K562 (cell line): ENCODE results near the gene DKC1. TPM values are rescaled to one million over a fixed set of nuclear protein-coding genes. Genes with fewer than 3 reads are reported as not detected.

Experiments
- ATAC-seq: fragments of 200-7000 bp; cut with Tn5 transposase; 3 replicates; pipeline ENCODE4 v1.9.1; 2020; ENCODE audit warnings: moderate library complexity
- BruUV-seq: library from RNA; stranded (reverse); fragments of 400-500 nt; replicated peaks from 2 replicates; lab custom pipeline; 2021; lab: Mats Ljungman, UMichigan
- CTCF ChIA-PET: fragments of 300-600 bp; formaldehyde crosslinking; extraction: SDS; loops from one replicate; lab custom pipeline; 2021; ENCODE audit warnings: low intra/inter-chr PET ratio; lab: Yijun Ruan, JAX
- POLR2A ChIA-PET: fragments of 300-600, 350-650 bp; sonication (Branson Sonifier 250); formaldehyde crosslinking; extraction: SDS; loops from one replicate; lab custom pipeline; 2021; ENCODE audit warnings: antibody characterized with exemption, inconsistent platforms; lab: Yijun Ruan, JAX
- DNase-seq, 4 experiments: peaks; one replicate each; pipeline versions ENCODE4 v3.0.0 to v3.0.0-alpha.2; 2011 to 2018; ENCODE audit warnings: low spot score in 3 of 4, mixed read lengths in 3 of 4; ENCODE audit errors: extremely low read depth in 1 of 4
- FAIRE-seq: peaks from 2 replicates; lab custom pipeline; 2011; peaks lifted over from hg19 to GRCh38; lab: Jason Lieb, UNC
- H2AFZ ChIP-seq: 2 replicates; pipeline ENCODE4 v1.6.0; 2011; ENCODE audit warnings: low read depth, low read length, control low read depth, inconsistent platforms
- H3K27ac ChIP-seq: fragments of 200-600 bp; 3 replicates; pipeline ENCODE4 v1.8.0; 2011; ENCODE audit warnings: low read depth, mild to moderate bottlenecking, control low read depth, inconsistent platforms, low read length, moderate library complexity, mixed read lengths; ENCODE audit errors: extremely low read depth
- H3K27me3 ChIP-seq, 2 experiments: fragments of 300-600 bp in 1 of 2; 2 replicates in 1 of 2; 3 replicates in 1 of 2; pipeline versions ENCODE4 v1.6.0 to v1.8.0; 2011; ENCODE audit warnings: inconsistent platforms in 2 of 2, low read length in 2 of 2, mild to moderate bottlenecking in 1 of 2, mixed read lengths in 1 of 2, moderate library complexity in 1 of 2; ENCODE audit not compliant: control insufficient read depth in 2 of 2, insufficient read depth in 2 of 2
- H3K36me3 ChIP-seq: fragments of 300-600 bp; 3 replicates; pipeline ENCODE4 v1.8.0; 2011; ENCODE audit warnings: mild to moderate bottlenecking, low read length, inconsistent platforms; ENCODE audit not compliant: control insufficient read depth, insufficient read depth
- H3K4me1 ChIP-seq, 2 experiments: fragments of 200-600 bp in 1 of 2; replicated peaks in 1 of 2; 2 replicates in 1 of 2; 3 replicates in 1 of 2; pipeline versions ENCODE4 v1.5.1 to v1.8.0; 2011; ENCODE audit warnings: inconsistent platforms in 2 of 2, low read length in 2 of 2, mild to moderate bottlenecking in 1 of 2, mixed read lengths in 1 of 2, moderate library complexity in 1 of 2; ENCODE audit not compliant: control insufficient read depth in 2 of 2, insufficient read depth in 2 of 2
- H3K4me2 ChIP-seq: 2 replicates; pipeline ENCODE4 v1.6.1; 2011; ENCODE audit warnings: low read length, control low read depth, inconsistent platforms, mixed read lengths; ENCODE audit not compliant: insufficient read depth
- H3K4me3 ChIP-seq: fragments of 200-600 bp; sonication (generic), shearing (Covaris generic); 2 replicates; pipeline ENCODE4 v1.5.1; 2016; ENCODE audit warnings: control low read depth, inconsistent platforms
- H3K79me2 ChIP-seq: fragments of 200-600 bp; 3 replicates; pipeline ENCODE4 v1.8.0; 2011; ENCODE audit warnings: low read length, inconsistent platforms; ENCODE audit not compliant: control insufficient read depth, insufficient read depth
- H3K9ac ChIP-seq, 2 experiments: 2 replicates each; pipeline versions ENCODE4 v1.6.0 to v1.6.1; 2011; ENCODE audit warnings: low read depth in 2 of 2, low read length in 2 of 2, control low read depth in 1 of 2, inconsistent platforms in 1 of 2, mild to moderate bottlenecking in 1 of 2, mixed read lengths in 1 of 2; ENCODE audit not compliant: insufficient read depth in 1 of 2
- H3K9me1 ChIP-seq: one replicate; pipeline ENCODE4 v1.6.0; 2011; ENCODE audit warnings: inconsistent platforms, mild to moderate bottlenecking, low read length, moderate library complexity; ENCODE audit not compliant: control insufficient read depth, insufficient read depth
- H3K9me3 ChIP-seq: replicated peaks from 2 replicates; pipeline ENCODE4 v1.5.1; 2011; ENCODE audit warnings: low read depth, low read length, inconsistent platforms; ENCODE audit not compliant: control insufficient read depth, insufficient read depth
- H4K20me1 ChIP-seq: replicated peaks from 2 replicates; pipeline ENCODE4 v1.6.1; 2011; ENCODE audit warnings: low read length, inconsistent platforms, mixed read lengths; ENCODE audit not compliant: control insufficient read depth, insufficient read depth
- C11orf30 ChIP-seq: fragments of 450-650 bp; IDR thresholded peaks from 2 replicates; pipeline ENCODE4 v1.6.1; 2016; ENCODE audit warnings: low read depth, mild to moderate bottlenecking
- CEBPB ChIP-seq: fragments of 450-650 bp; IDR thresholded peaks from 2 replicates; pipeline ENCODE4 v1.6.1; 2016; ENCODE audit warnings: missing genetic modification characterization, missing compliant biosample characterization
- CSDE1 ChIP-seq, 2 experiments: fragments of 450-650 bp; IDR thresholded peaks; 2 replicates each; pipeline ENCODE4 v1.6.1; 2016; ENCODE audit warnings: mild to moderate bottlenecking in 1 of 2
- DEAF1 ChIP-seq: fragments of 450-650 bp; formaldehyde crosslinking; IDR thresholded peaks from 2 replicates; pipeline ENCODE4 v1.4.0; 2020; ENCODE audit warnings: mild to moderate bottlenecking, moderate library complexity
- HMBOX1 ChIP-seq: sonication (generic); IDR thresholded peaks from 2 replicates; pipeline ENCODE4 v1.6.1; 2016
- MAFF ChIP-seq: IDR thresholded peaks from 2 replicates; pipeline ENCODE4 v1.6.1; 2012; ENCODE audit warnings: low read length, improper control_type of control experiment
- NFATC3 ChIP-seq: fragments of 450-650 bp; IDR thresholded peaks from 2 replicates; pipeline ENCODE4 v1.6.1; 2017; ENCODE audit warnings: mild to moderate bottlenecking
- NFE2 ChIP-seq: IDR thresholded peaks from 2 replicates; pipeline ENCODE4 v1.6.1; 2014; ENCODE audit warnings: antibody characterized with exemption, low read depth
- STAG1 ChIP-seq: sonication (generic); formaldehyde crosslinking; IDR thresholded peaks from 2 replicates; pipeline ENCODE4 v1.5.0; 2020; ENCODE audit warnings: missing genetic modification reagents, borderline replicate concordance
- TBP ChIP-seq: optimal IDR thresholded peaks from 2 replicates; pipeline ENCODE3; 2011; ENCODE audit warnings: low read depth, low read length, improper control_type of control experiment
- ZNF592 ChIP-seq: fragments of 450-650 bp; IDR thresholded peaks from 2 replicates; pipeline ENCODE4 v1.6.1; 2017; ENCODE audit warnings: antibody characterized with exemption, mild to moderate bottlenecking
- ZNF75A ChIP-seq: fragments of 450-650 bp; formaldehyde crosslinking; IDR thresholded peaks from 2 replicates; pipeline ENCODE4 v1.4.0; 2020; ENCODE audit warnings: mild to moderate bottlenecking
- WGBS: fragments of 100-300 bp; shearing (Covaris generic); methylation state at CpG from one replicate; pipeline ENCODE4 v1.1.6; 2016; ENCODE audit warnings: low coverage, mixed read lengths; ENCODE audit not compliant: insufficient coverage; ENCODE audit errors: missing lambda C conversion rate; 5-methylcytosine and 5-hydroxymethylcytosine counted together
- in situ Hi-C: fragments of 300-500 bp; cut with MboI; formaldehyde crosslinking; loops from 4 replicates; pipeline ENCODE4 v1.15.0; 2018; ENCODE audit warnings: inconsistent platforms, mixed read lengths
- intact Hi-C: fragments of 100-400 bp; cut with micrococcal nuclease; formaldehyde crosslinking; loops from 2 replicates; pipeline ENCODE4 v1.14.2; 2022
- polyA plus RNA-seq, 8 experiments: library from polyadenylated mRNA; depleted of rRNA in 4 of 8; stranded (reverse) in 5 of 8; unstranded in 3 of 8; fragments of >200 nt; fragmentation: Nextera tagmentation in 2 of 8; fragmentation: Illumina TruSeq in 1 of 8; extraction: Ambion mirVana in 2 of 8; extraction: Trizol in 1 of 8; gene quantifications; 2 replicates each; pipeline versions ENCODE4 v1.2.1 to v1.2.3, GENCODE V29; 2011 to 2014; ENCODE audit warnings: inconsistent platforms in 1 of 8, missing spikeins in 1 of 8
- total RNA-seq, 7 experiments: library from RNA; depleted of rRNA in 6 of 7; stranded (reverse); fragments of >200 nt in 6 of 7; fragmentation: Illumina TruSeq in 2 of 7; extraction: Trizol in 2 of 7; gene quantifications; 2 replicates each; pipeline versions ENCODE4 v1.2.1 to v1.2.3, GENCODE V29; 2011 to 2021; ENCODE audit warnings: low replicate concordance in 1 of 7
- TF ChIP-seq, protein P1 (sequence below), 2 experiments: fragments of 450-650 bp; conservative IDR thresholded peaks; 2 replicates each; pipeline ENCODE4 v1.6.1; 2017; ENCODE audit warnings: mild to moderate bottlenecking in 2 of 2, moderate library complexity in 2 of 2

The DKC1 gene
- total and polyA plus RNA-seq, 9 of the 15 experiments (the other 6 are each of a cell fraction or from before 2014, with no cell fraction given): 205 to 313 (median 219) TPM

GRCh38 chrX:154748712-154749339 lies 13.8 kb upstream of the DKC1 start:
- Histone ChIP-seq H3K9me3 (no peaks in the 10 kb centered on the region), H3K27me3 (no peaks in the 10 kb centered on the region), H2AFZ (peak overlapping the region; percentile 48), H3K36me3 (no peaks in the 10 kb centered on the region), H3K79me2 (peaks cover 64% of the 10 kb centered on the region), H3K4me3 (peak overlapping the region; percentile 69; the same call in 1 of the 2 replicates), H3K4me1 (peaks cover 20 to 29% of the 10 kb centered on the region in 2 experiments; a peak in 3 of 5 replicates), H3K9ac (peak overlapping the region in 1 of 2 experiments; percentile 91; a peak in 2 of 4 replicates), H4K20me1 (no peaks in the 10 kb centered on the region), H3K4me2 (peak overlapping the region; percentile 94), H3K9me1 (no peaks in the 10 kb centered on the region), H3K27ac (peak overlapping the region; percentile 34)
- FAIRE-seq (peak; percentile 93), ATAC-seq (peak; percentile 74), DNase-seq (peak; percentile 61 to 85 (median 68))
- intact Hi-C loops (loop anchor here (2.0 to 5.0 kb wide), 2 partner anchors 30 to 93 kb away; no protein-coding TSS in a partner anchor), in situ Hi-C loops (loop anchor here (25.0 kb wide), 1 partner anchor 162 kb away; the partner anchor contains the start of gene CTAG1A)
- POLR2A ChIA-PET: interaction anchor here (0.7 to 1.5 kb wide), 11 partner anchors 8 to 222 kb away, joined by 3 to 13 read pairs (median 3); partner anchors contain the start of gene DKC1
- no TSS peak for BruUV-seq
- 6% methylated on average over 11 of the region's 11 CpGs for WGBS
- CTCF ChIA-PET: interaction anchor here (2.0 kb wide), 1 partner anchor 34 kb away, joined by 4 read pairs; no protein-coding TSS in a partner anchor
- no peak for TF ChIP-seq MAFF
- TF ChIP-seq CEBPB (tag): peak; percentile 63
- 0 out of 2 replicates have a peak, but pooled peaks have one; percentile 24 for TF ChIP-seq NFE2
- TF ChIP-seq DEAF1 (CRISPR knock-in tag): peak; percentile 76
- TF ChIP-seq ZNF592: peak; percentile 28; the same call in 1 of the 2 replicates
- TF ChIP-seq STAG1: no peak
- TF ChIP-seq ZNF75A: no peak
- TF ChIP-seq HMBOX1: peak; percentile 48; the same call in 1 of the 2 replicates
- no peak for TF ChIP-seq CSDE1 (IDR thresholded peaks at IDR 0.05)
- no peak for TF ChIP-seq NFATC3
- TF ChIP-seq C11orf30: peak; percentile 57; the same call in 1 of the 2 replicates
- TF ChIP-seq, protein P1, sequence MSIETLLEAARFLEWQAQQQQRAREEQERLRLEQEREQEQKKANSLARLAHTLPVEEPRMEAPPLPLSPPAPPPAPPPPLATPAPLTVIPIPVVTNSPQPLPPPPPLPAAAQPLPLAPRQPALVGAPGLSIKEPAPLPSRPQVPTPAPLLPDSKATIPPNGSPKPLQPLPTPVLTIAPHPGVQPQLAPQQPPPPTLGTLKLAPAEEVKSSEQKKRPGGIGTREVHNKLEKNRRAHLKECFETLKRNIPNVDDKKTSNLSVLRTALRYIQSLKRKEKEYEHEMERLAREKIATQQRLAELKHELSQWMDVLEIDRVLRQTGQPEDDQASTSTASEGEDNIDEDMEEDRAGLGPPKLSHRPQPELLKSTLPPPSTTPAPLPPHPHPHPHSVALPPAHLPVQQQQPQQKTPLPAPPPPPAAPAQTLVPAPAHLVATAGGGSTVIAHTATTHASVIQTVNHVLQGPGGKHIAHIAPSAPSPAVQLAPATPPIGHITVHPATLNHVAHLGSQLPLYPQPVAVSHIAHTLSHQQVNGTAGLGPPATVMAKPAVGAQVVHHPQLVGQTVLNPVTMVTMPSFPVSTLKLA (conservative IDR thresholded peaks at IDR 0.05): 0 out of 4 replicates have a peak, but pooled peaks of 1 of the 2 experiments have one; percentile 30
- TF ChIP-seq TBP: peak; percentile 17
